ENCODE data around the gene NRAP. TPM values are rescaled to one million over a fixed set of nuclear protein-coding genes. Genes with fewer than 3 reads are reported as not detected.

NRAP gene
- total and polyA plus RNA-seq, 2 of the 8 experiments (the other 6 are each of a cell fraction or from before 2014, with no cell fraction given): not detected

DNA sequence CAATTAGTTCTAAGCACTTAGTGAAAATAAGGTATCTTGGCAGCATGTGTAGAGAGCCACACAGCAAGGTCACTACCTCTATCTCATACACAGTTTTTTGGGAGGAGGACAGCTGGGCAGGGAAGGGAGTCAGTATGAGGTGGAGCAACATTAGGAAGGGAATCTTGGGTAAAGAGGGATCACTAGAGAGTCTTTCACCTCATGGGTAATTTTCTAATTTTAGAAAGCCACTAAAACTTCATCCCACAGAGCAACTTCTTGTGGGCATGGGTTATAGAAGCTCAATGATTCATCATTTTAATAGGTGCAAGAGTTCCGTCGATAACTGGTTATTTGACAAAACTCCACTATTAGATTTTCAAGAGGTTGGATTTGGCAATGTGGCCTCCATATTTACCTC, 2.5 kb downstream of the NRAP start:
- Histone ChIP-seq H3K23ac (ENCODE audit: insufficient read length) (no peak overlapping the region), H3K4me2 (ENCODE audit: insufficient read depth in 1 of 2, low read depth in 2 of 2, low read length in 2 of 2) (no peak overlapping the region), H3K79me2 (ENCODE audit: control insufficient read depth in 1 of 2, insufficient read depth in 2 of 2, low read length in 2 of 2) (no peaks in the 10 kb centered on the region), H2BK12ac (ENCODE audit: low read depth, low read length) (no peak overlapping the region), H3K36me3 (ENCODE audit: control insufficient read depth in 2 of 4, insufficient read depth in 4 of 4, low read length in 3 of 4) (no peaks in the 10 kb centered on the region), H3K27me3 (replicated peaks in 1 of 4; ENCODE audit: control insufficient read depth in 3 of 4, extremely low read depth in 1 of 4, insufficient read depth in 3 of 4, low read length in 3 of 4) (no peaks in the 10 kb centered on the region), H4K5ac (ENCODE audit: insufficient read length, low read depth, low read length) (no peak overlapping the region), H3K4me3 (ENCODE audit: extremely low read depth in 1 of 4, insufficient read depth in 2 of 4, low read depth in 3 of 4, low read length in 4 of 4) (no peak overlapping the region), H4K91ac (replicated peaks; ENCODE audit: insufficient read length, low read length) (no peak overlapping the region), H3K56ac (replicated peaks; ENCODE audit: insufficient read length, low read depth, low read length) (no peak overlapping the region), H3K79me1 (ENCODE audit: low read depth, low read length) (no peaks in the 10 kb centered on the region), H2BK120ac (replicated peaks; ENCODE audit: low read depth, low read length) (no peak overlapping the region), H2BK5ac (ENCODE audit: low read depth, low read length) (no peak overlapping the region), H3K9me3 (ENCODE audit: insufficient read depth in 2 of 2, low read depth in 1 of 2, low read length in 1 of 2) (no peaks in the 10 kb centered on the region), H2AFZ (ENCODE audit: low read length) (no peak overlapping the region), H3K4me1 (replicated peaks in 1 of 4; ENCODE audit: control insufficient read depth in 3 of 4, insufficient read depth in 4 of 4, low read length in 3 of 4) (no peaks in the 10 kb centered on the region; a peak in 1 of 7 replicates), H3K9ac (replicated peaks in 1 of 4; ENCODE audit: extremely low read depth in 1 of 4, low read depth in 3 of 4, low read length in 3 of 4) (no peak overlapping the region), H2BK15ac (ENCODE audit: low read length) (no peak overlapping the region), H3K18ac (ENCODE audit: extremely low read depth, low read length) (no peak overlapping the region), H3K4ac (replicated peaks; ENCODE audit: insufficient read length, low read depth, low read length) (no peak overlapping the region), H3K14ac (ENCODE audit: insufficient read length) (no peak overlapping the region), H4K20me1 (replicated peaks in 1 of 2; ENCODE audit: control insufficient read depth in 1 of 2, insufficient read depth in 2 of 2, low read length in 2 of 2) (peaks cover 0 to 1% of the 10 kb centered on the region in 2 experiments), H2AK5ac (ENCODE audit: low read depth, low read length) (no peak overlapping the region), H3K23me2 (ENCODE audit: low read depth, low read length) (no peaks in the 10 kb centered on the region), H3K27ac (ENCODE audit: low read depth, low read length) (no peak overlapping the region), H4K8ac (ENCODE audit: extremely low read depth, insufficient read depth, low read length) (no peak overlapping the region), H2BK20ac (ENCODE audit: low read length) (no peak overlapping the region)
- WGBS, 2 experiments (ENCODE audit: extremely low coverage in 1 of 2, insufficient coverage in 1 of 2, insufficient read length in 1 of 2, insufficient replicate concordance in 2 of 2, low coverage in 1 of 2, low lambda C conversion rate in 2 of 2, missing lambda C conversion rate in 1 of 2): 92% methylated on average over 2 of the region's 2 CpGs; no CpG with 5 or more reads in 1 of the 2 experiments
- POLR2A ChIA-PET (ENCODE audit: partially characterized antibody): no interaction called here
- CTCF ChIA-PET (ENCODE audit: partially characterized antibody): interaction anchor here (0.6 to 1.5 kb wide), 4 partner anchors 9 to 558 kb away, joined by 3 to 6 read pairs (median 3); no protein-coding TSS in a partner anchor
- FAIRE-seq (no peak), DNase-seq (ENCODE audit: low read depth in 1 of 2, low spot score in 2 of 2) (no peak)
- TF ChIP-seq SIN3A (conservative IDR thresholded peaks at IDR 0.05 in 1 of 2, IDR thresholded peaks at IDR 0.05 in 1 of 2; ENCODE audit: low read depth in 1 of 2, low read length in 2 of 2) (no peak), SIRT6 (IDR thresholded peaks at IDR 0.05; ENCODE audit: low read length) (no peak)
